SU-DHL-6 (cell line): ENCODE data around the gene ECI1.

ENCODE experiments used
- H2AFZ ChIP-seq: fragments of 200-600 bp; sonication (generic); 2 replicates; pipeline ENCODE4 v1.6.1; 2014; ENCODE audit warnings: low read depth, mild to moderate bottlenecking, moderate library complexity, mixed read lengths, antibody characterized with exemption, low read length; ENCODE audit not compliant: severe bottlenecking
- H3F3A ChIP-seq: fragments of 200-600 bp; shearing (Covaris generic); 2 replicates; pipeline ENCODE4 v1.6.0; 2016; ENCODE audit warnings: antibody characterized with exemption, mild to moderate bottlenecking; ENCODE audit not compliant: insufficient read depth
- H3K27ac ChIP-seq: fragments of 200-600 bp; sonication (generic); 2 replicates; pipeline ENCODE4 v1.5.1; 2016; ENCODE audit warnings: low read depth, mild to moderate bottlenecking, low read length, moderate library complexity, mixed read lengths
- H3K27me3 ChIP-seq: fragments of 200-600 bp; sonication (generic), shearing (Covaris generic); 2 replicates; pipeline ENCODE4 v1.6.0; 2014; ENCODE audit warnings: mild to moderate bottlenecking, low read length
- H3K36me3 ChIP-seq: fragments of 200-600 bp; sonication (generic); 2 replicates; pipeline ENCODE4 v1.6.1; 2014; ENCODE audit warnings: mild to moderate bottlenecking, low read length, mixed read lengths
- H3K4me2 ChIP-seq: fragments of 300-600, 200-600 bp; shearing (Covaris generic), sonication (generic); 2 replicates; pipeline ENCODE4 v1.6.0; 2014; ENCODE audit warnings: low read length, low read depth, mild to moderate bottlenecking; ENCODE audit not compliant: poor library complexity, severe bottlenecking
- H3K4me3 ChIP-seq: fragments of 200-600 bp; sonication (generic); 2 replicates; pipeline ENCODE4 v1.5.1; 2014; ENCODE audit warnings: antibody characterized with exemption, low read length, mild to moderate bottlenecking, mixed read lengths; ENCODE audit not compliant: insufficient read depth, poor library complexity, severe bottlenecking
- H3K79me2 ChIP-seq: fragments of 200-600 bp; sonication (generic); 2 replicates; pipeline ENCODE4 v1.6.1; 2014; ENCODE audit warnings: mild to moderate bottlenecking, low read length, moderate library complexity; ENCODE audit not compliant: insufficient read depth
- H3K9ac ChIP-seq: fragments of 200-600 bp; sonication (generic); 2 replicates; pipeline ENCODE4 v1.7.0; 2014; ENCODE audit warnings: mild to moderate bottlenecking, low read length
- H3K9me2 ChIP-seq: fragments of 200-600 bp; sonication (generic); replicated peaks from 2 replicates; pipeline ENCODE4 v1.6.1; 2014; ENCODE audit warnings: low read length; ENCODE audit not compliant: insufficient read depth
- H3K9me3 ChIP-seq: fragments of 200-600 bp; sonication (generic); 2 replicates; pipeline ENCODE4 v1.6.1; 2014; ENCODE audit warnings: low read length, mixed read lengths; ENCODE audit not compliant: insufficient read depth
- H4K20me1 ChIP-seq: fragments of 200-600 bp; sonication (generic); 2 replicates; pipeline ENCODE4 v1.6.1; 2014; ENCODE audit warnings: low read depth, mild to moderate bottlenecking, antibody characterized with exemption, low read length, moderate library complexity, mixed read lengths
- EZH2phosphoT487 ChIP-seq: fragments of 200-600 bp; sonication (generic), shearing (Covaris generic); conservative IDR thresholded peaks from 2 replicates; pipeline ENCODE4 v1.6.1; 2018; ENCODE audit warnings: mild to moderate bottlenecking, antibody characterized with exemption, low read length, moderate library complexity, mixed read lengths
- TF ChIP-seq, protein P1 (sequence below): fragments of 200-600 bp; sonication (generic); IDR thresholded peaks from one replicate; pipeline ENCODE4 v1.5.1; 2017; ENCODE audit warnings: antibody characterized with exemption, mild to moderate bottlenecking, low read length, moderate library complexity; ENCODE audit not compliant: insufficient read depth, poor library complexity, severe bottlenecking

ECI1 gene

DNA sequence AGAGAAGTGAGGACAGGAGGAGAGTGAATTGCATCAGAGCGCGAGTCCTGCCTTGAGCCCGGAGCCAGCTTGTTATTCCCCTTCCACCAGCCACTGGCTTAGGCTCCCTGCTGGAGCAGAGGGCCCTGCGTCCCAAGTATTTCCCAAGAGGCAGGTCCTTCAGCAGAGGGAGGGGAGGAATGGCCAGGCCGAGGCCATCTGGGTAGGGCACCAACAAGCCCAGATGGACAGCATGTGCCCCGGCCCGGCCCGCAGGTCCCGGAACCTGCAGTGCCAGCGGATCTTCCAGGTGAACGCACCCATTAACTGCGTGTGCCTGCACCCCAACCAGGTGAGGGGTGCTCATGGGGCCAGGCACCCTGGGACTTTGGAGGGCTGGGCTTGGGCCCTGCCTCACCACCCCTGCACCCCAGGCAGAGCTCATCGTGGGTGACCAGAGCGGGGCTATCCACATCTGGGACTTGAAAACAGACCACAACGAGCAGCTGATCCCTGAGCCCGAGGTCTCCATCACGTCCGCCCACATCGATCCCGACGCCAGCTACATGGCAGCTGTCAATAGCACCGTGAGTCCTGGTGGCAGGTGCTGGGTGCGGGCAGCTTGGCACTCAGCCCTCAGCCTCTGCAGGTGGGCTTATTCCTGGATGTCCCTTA, 44.5 kb downstream of the ECI1 start:
- no peaks in the 10 kb centered on the region for H3K27me3 ChIP-seq
- peak overlapping the region; percentile 86 for H3K4me3 ChIP-seq
- H3K27ac ChIP-seq: peak overlapping the region; percentile 74; the same call in 1 of the 2 replicates
- peaks cover 3% of the 10 kb centered on the region; the same call in 1 of the 2 replicates for H3F3A ChIP-seq
- H3K36me3 ChIP-seq: no peaks in the 10 kb centered on the region
- peaks cover 8% of the 10 kb centered on the region; the same call in 1 of the 2 replicates for H3K79me2 ChIP-seq
- no peaks in the 10 kb centered on the region for H3K9me2 ChIP-seq
- peak overlapping the region; percentile 79 for H3K4me2 ChIP-seq
- H4K20me1 ChIP-seq: no peaks in the 10 kb centered on the region
- peak overlapping the region; percentile 90 for H3K9ac ChIP-seq
- H2AFZ ChIP-seq: no peak overlapping the region
- no peaks in the 10 kb centered on the region for H3K9me3 ChIP-seq
- no peak for TF ChIP-seq EZH2phosphoT487
- TF ChIP-seq, protein P1, sequence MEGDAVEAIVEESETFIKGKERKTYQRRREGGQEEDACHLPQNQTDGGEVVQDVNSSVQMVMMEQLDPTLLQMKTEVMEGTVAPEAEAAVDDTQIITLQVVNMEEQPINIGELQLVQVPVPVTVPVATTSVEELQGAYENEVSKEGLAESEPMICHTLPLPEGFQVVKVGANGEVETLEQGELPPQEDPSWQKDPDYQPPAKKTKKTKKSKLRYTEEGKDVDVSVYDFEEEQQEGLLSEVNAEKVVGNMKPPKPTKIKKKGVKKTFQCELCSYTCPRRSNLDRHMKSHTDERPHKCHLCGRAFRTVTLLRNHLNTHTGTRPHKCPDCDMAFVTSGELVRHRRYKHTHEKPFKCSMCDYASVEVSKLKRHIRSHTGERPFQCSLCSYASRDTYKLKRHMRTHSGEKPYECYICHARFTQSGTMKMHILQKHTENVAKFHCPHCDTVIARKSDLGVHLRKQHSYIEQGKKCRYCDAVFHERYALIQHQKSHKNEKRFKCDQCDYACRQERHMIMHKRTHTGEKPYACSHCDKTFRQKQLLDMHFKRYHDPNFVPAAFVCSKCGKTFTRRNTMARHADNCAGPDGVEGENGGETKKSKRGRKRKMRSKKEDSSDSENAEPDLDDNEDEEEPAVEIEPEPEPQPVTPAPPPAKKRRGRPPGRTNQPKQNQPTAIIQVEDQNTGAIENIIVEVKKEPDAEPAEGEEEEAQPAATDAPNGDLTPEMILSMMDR: no peak

DNA sequence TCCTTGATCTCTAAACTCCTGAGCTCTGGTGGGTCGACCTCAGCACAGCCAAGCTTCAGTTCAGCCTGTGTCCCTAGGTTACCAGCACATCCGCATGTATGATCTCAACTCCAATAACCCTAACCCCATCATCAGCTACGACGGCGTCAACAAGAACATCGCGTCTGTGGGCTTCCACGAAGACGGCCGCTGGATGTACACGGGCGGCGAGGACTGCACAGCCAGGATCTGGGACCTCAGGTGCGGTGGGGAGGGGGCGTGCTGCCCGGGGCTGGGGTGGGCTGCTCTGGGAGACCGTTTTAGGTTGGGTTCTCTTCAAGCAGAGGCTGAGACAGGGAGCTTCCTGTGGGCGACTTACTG, 45.0 kb downstream of the ECI1 start:
- Histone ChIP-seq H3K79me2 (peaks cover 8% of the 10 kb centered on the region; the same call in 1 of the 2 replicates), H3F3A (peaks cover 3% of the 10 kb centered on the region; the same call in 1 of the 2 replicates), H3K36me3 (no peaks in the 10 kb centered on the region), H3K4me3 (peak overlapping the region; percentile 86), H3K27ac (peak overlapping the region; percentile 74), H2AFZ (no peak overlapping the region), H3K9me3 (no peaks in the 10 kb centered on the region), H3K9me2 (no peaks in the 10 kb centered on the region), H4K20me1 (no peaks in the 10 kb centered on the region), H3K9ac (peak overlapping the region; percentile 90), H3K27me3 (no peaks in the 10 kb centered on the region), H3K4me2 (peak overlapping the region; percentile 79)
- no peak for TF ChIP-seq EZH2phosphoT487
- TF ChIP-seq, protein P1: no peak

DNA sequence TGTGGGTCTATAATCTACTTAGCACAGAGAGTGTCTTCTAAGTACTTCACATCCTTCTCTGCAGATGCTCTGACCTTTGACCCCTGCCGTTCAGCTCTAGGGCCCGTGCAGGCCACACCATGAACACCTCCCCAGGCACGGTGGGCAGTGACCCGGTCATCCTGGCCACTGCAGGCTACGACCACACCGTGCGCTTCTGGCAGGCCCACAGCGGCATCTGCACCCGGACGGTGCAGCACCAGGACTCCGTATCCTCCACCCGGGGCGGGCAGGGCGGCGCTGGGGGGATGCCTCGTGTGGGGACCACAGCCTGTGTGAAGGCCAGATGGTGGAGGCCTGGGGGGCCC, 45.4 kb downstream of the ECI1 start:
- TF ChIP-seq, protein P1: no peak
- no peak for TF ChIP-seq EZH2phosphoT487
- Histone ChIP-seq H3K9me2 (no peaks in the 10 kb centered on the region), H3K9me3 (no peaks in the 10 kb centered on the region), H3K79me2 (peaks cover 8% of the 10 kb centered on the region; the same call in 1 of the 2 replicates), H4K20me1 (no peaks in the 10 kb centered on the region), H3K27ac (peak overlapping the region; percentile 74), H2AFZ (peak overlapping the region; percentile 9), H3K36me3 (no peaks in the 10 kb centered on the region), H3K4me2 (peak overlapping the region; percentile 79), H3K9ac (peak overlapping the region; percentile 90), H3K4me3 (peak overlapping the region; percentile 86), H3K27me3 (no peaks in the 10 kb centered on the region), H3F3A (no peaks in the 10 kb centered on the region)
